GM21723 (cell line): Measurements from ENCODE around the gene HCRTR2.
"Not testable (repeated sequence)": the region's sequence is repeated elsewhere in the genome, so short reads cannot be mapped to it uniquely, and the experiment has no call there.

Experiments
- ATAC-seq: cut with Tn5 transposase; IDR thresholded peaks from one replicate; pipeline ENCODE4 v1.9.1; 2021; ENCODE audit warnings: mild to moderate bottlenecking, moderate library complexity; ENCODE audit not compliant: unreplicated experiment

Gene HCRTR2

DNA sequence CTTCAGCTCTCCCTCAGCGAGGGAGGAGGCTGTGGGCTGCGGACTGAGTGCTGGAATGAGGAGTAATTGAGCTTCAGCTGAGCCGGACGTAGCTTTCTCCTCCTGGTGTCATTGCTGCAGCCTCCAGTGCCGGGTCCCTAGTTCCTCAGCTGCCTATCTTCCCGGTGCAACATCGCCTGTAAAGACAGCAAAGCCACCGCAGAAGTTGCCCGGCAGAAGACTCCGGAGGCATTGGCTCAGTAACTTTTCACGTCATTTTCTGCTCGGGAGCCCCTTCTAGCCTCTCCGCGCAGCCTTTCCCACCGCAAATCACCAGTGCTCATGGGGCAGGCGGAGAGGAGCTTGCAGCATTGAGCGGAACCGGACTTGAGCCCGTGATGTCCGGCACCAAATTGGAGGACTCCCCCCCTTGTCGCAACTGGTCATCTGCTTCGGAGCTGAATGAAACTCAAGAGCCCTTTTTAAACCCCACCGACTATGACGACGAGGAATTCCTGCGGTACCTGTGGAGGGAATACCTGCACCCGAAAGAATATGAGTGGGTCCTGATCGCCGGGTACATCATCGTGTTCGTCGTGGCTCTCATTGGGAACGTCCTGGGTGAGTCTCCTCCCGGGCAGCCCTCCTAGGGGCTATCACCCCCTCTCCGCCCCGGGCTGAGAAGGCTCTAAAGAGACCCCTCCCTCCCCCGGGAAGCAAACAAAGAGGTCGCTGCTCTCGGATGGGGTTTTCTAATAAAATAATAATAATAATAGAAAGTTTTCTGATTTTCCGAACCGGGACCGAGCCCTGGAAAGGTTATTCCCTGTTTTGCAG is at the start of gene HCRTR2:
Gene HCRTR2 (plus strand): TSS at position 305 of the 816 bp plus-strand sequence. CDS start 73 bp downstream, at position 378.
- ATAC-seq = no peak

DNA sequence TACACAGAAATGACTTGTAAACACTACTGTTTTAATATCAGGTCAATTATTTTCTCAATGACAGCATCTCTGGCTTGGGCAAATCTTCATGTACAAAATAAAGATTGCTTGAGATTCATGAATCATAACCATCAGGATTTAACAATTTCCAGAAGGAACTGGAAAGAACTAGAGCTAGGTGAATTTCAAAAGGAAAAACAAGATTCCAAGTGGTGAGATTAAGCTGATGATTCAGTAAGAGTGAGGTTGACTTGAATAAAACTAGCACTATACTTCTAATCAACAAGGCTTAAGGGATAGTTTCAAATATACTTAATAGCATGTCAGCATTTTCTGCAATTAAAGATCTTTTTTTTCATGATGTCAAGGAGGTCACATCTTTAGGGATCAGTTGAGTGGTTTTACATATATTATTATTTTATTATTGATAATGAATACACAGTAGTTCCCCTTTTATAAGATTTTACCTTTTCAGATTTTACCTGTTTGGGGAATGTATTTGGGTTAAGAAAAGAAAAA is 43.5 kb upstream of the HCRTR2 start:
- ATAC-seq = no peak

DNA sequence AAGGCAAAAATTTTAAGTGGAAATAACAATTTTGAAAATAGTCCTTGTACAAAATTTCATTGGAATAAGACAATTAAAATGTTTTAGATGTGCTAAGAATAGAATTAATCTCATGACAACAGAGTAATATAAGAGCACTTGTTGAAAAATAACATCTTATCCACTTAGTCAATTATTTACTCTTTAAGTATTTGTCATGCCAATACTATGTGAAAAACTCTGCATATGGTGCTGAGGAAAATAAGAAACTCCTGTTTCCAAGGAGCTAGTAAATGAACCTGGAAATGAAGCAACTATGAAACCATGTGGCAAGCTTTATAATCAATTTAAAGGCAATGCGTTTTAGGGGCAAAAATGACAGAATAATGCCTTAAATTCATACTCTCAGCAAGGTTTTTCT is 42.7 kb upstream of the HCRTR2 start:
- ATAC-seq = no peak

DNA sequence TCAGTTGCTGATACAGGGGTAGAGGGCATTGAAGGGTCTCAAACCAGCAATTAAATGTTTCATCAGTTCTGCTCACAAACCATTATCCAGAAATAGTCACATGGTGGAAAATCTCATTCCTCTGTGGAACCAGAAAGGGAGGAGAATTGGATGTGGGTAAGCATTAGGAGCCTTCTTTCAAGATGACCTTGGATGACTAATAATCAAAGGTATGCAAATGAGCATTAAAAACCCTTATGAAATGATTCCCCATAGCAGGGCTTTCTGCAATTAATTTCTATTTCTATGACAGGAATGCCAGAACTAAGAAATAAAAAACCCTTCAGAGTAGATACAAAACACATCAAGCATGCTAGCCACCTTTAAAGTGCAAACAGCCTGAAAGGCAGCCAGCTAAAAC is 37.4 kb upstream of the HCRTR2 start:
- no peak for ATAC-seq

DNA sequence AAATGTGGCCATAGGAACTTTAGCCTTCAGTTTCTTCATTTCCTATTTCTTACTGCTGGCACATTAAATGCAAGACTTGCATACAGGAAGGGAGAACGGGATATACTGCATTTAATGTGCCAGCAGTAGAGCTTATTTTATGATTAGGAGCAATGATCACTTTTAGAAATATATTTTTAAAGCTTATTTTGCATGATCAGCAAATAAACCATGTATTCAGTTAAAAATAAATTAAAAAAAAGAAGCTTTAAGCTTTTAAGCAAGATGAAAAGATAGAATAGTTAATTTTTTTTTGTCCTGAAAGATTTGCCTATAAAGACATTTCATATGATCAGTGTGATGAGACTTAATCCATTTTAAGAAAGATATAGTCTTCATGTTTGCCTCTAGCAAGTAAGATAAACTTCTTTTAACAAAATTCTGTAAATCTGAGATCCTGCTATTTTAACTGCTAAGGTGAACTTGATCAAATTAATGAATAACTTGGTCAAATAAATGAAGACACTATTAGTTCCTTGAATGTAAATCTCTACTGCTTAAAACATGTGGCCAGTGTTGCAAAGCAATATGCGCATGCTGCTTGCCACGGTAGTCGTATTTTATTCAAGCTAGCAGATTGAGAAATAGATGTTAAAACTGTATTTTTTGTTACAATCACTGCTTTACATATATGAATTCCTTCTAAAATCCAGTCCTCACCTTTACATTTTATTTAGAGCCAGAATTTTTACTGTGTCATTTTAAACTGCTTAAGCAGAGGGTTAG is 36.2 kb upstream of the HCRTR2 start:
- ATAC-seq = no peak

DNA sequence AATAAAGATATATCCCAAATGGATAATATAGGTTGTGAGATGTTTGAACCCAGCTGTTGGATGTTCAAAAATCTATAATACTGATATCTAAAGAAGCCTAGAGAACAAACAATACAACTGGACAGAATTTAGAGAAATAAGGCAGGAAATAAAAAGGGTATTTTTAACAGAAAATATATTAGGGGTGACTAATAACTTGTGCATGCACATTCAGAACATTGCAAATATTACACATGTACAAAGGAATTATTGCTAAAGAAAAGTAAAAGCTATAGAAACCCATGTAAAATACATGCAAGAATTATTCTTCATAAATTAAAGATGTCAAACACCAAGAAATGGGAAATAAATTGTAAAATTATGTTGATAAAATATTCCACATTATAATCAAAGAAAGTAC is 32.7 kb upstream of the HCRTR2 start:
- no peak for ATAC-seq

DNA sequence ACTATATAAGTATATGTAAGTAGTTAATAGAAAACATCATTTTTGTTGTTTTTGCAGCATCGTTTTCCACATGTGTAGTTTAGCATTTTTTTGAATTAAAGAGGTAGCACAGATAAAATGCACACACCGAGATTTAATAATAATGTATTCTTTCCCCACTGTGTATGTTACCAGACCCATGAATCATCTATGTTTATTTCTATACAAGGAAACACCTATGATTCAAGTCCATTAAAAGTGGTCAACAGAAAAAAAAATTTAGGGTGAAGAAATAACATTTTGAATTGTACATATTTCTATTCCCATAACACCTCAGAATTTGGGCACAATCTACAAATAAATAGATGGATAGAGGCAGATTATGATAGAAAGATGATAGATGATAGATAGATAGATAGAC is 31.7 kb upstream of the HCRTR2 start:
- ATAC-seq = no peak

DNA sequence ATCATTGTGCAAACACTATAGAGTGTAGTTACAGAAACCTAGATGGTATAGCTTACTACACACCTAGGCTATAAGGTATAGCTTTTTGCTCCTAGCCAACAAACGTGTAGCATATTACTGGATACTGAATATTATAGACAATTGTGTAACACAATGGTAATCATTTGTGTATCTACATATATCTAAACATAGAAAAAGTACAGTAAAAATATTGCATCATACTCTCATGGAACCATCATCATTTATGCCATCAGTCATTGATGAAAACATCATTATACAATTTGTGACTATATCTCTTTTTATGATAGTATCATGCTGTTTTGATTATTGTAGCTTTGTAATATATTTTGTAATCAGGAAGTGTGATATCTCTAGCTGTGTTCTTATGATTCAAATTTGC is 21.0 kb upstream of the HCRTR2 start:
- no peak for ATAC-seq

DNA sequence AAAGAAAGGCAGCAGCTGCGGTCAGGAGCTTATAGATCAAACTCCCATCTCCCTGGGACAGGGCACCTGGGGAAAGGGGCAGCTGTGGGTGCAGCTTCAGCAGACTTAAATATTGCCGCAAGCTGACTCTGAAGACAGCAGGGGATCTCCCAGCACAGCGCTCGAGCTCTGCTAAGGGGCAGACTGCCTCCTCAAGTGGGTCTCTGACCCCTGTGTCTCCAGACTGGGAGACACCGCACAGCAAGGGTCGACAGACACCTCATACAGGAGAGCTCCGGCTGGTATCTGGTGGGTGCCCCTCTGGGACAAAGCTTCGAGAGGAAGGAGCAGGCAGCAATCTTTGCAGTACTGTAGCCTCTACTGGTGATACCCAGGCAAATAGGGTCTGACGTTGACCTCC is 15.5 kb upstream of the HCRTR2 start:
- ATAC-seq = not testable (repeated sequence)

DNA sequence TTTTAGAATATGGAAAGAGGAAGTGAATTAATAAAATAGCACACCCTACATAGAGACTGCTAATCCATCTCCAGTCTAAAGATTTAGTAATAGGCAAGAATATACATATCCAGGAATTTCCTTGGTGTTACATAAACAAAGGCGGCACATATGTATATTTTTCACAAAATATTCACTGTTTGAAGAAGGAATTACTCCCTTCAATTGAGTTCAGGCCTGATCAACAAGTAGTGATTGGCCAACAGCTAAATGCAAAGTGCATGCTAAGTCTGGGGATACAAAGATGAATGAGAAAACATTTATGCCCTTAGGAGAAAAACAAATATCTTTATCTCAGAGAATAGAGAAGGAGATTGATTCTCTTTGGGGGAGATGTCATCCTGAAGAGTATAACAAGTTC is 6.5 kb upstream of the HCRTR2 start:
- no peak for ATAC-seq

DNA sequence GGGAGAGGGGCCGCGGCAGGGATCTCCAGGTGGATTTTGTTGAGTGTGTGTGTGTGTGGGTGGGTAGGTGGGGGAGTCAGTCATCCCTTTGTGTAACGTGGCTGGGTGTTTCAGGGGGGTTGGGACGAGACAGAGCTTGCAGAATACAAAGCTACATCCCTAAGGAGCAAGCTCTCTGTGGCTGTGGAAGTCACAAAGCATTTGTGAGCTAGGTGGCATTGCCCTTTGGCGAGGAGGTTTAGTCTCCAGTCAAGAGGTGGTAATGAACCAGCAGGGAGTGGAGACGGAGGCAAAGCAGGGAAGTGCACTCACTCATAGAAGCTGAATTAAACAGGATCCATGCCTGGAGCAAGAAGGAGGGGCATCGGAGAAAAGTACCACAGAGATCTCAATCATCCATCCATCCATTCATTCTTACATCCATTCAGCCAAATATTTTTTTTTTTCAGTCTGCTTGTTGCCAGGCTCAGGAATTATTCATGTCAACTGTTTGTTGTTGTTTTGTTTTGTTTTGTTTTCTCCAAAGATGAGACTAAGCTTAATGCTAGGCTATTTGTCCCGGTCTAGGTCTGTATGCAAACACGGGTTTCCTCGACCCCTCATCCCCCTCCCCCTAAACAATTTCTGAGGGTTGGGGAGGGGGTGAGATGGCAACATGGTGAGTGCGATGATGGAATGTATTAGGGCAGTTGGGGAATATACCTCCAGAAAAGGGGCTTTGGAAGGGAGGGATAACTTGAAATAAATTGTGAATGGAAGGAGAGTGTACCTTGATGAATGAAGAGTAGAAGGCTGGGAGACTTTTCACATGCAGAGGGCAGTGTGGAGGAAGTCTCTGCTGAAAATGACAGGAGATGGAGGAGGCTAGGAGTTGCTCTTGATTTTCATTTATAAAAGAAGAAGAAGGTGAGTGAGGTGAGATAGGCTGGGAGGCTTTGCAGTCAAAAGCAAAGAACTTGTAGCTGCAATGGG is 1.0 kb downstream of the HCRTR2 start:
- ATAC-seq = no peak

DNA sequence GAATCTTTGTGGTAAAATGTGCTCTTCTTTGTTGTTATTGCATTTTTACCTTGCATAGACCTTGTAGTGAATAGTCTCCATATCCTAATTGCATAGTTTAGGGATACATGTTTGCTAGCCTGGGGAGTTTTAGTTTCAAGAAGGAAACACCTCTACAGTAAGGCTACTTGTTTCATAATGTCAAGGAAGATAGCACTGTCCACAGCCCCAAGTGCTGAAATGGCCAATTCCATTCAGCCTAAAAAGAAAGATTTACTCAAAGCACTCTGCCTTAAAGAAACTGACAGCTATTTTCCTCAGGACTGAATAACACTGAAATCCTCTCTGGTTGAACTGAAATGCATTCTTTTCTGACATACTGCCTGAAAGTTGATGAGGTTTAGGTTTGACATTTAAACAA is 2.6 kb downstream of the HCRTR2 start:
- no peak for ATAC-seq

DNA sequence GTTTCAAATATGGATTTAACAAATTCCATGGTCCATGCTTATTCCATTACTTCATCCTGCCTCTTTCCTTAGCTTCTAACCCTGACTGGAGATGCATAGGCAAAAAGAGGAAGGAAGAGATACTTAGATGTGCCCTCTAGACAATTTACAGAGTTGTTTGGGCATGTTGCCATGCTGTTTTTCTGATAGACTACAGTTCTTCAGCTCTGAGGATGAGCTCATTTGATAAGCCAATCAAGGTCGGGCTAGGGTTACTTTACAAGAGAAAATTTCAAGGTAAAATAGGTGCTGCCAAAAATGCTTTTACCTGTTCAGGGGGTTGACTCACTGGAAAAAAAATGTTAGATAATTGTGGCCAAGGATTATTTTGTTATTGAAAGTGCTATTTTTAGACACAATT is 5.9 kb downstream of the HCRTR2 start:
- no peak for ATAC-seq

DNA sequence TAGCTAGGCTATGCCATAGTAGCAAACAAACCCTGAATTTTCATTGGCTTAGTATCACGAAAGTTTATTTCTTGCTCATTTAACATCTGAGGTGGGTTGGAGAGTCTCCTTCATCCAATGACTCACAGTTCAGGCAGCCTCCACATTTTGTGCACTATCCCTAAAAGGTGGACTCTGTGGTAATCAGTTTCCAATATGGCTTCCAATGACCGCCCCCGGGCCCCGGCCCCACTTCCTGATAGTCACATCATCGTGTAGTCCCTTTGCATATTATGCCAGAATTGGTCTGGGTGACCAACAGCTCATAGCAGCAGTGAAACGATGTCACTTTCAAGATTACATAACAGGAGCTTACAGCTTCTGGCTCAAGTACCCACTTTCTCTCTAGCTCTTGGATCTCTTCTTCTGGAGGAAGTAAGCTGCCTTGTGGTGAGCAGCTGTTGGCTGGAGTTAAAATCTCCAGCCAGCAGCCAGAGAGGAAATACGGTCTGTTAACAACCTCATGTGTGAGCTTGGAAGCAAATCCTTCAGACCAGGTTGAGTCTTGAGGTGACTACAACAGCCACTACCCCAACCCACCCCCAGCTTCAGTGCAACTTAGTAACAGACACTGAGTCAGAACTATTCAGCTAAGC is 7.8 kb downstream of the HCRTR2 start:
- ATAC-seq = no peak

DNA sequence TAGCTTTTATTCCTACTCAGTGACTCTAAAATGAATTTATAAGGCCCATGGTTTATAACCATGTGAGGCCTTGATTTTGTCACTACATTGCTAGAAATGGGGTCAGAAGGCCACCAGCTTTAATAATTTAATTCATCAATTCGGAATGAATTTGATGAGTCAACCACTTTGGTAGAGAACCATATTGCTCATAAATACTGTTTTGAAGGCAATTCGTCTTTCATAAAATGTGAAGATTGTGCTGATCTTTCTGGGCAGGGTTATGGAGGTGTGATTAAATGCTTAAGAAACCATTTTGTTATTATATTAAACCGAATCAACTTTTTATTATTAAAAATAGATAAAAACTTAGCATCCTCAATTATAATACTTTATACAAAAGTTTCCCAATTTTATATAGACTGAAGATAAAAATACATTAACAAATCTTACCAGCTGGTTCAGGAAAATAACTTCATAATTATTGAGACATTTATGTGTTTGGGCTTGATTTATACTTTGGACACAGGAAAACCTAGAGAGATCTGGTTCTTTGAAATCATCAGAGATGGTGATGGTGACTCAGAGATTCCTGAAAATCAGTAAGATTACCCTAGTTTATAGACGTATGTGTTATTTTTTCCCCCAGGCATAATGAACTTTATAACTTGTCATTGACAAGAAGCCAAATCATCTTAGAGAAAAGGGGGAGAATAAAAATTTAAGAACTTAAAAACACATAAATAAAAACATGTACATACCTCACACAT is 10.6 kb downstream of the HCRTR2 start:
- no peak for ATAC-seq

DNA sequence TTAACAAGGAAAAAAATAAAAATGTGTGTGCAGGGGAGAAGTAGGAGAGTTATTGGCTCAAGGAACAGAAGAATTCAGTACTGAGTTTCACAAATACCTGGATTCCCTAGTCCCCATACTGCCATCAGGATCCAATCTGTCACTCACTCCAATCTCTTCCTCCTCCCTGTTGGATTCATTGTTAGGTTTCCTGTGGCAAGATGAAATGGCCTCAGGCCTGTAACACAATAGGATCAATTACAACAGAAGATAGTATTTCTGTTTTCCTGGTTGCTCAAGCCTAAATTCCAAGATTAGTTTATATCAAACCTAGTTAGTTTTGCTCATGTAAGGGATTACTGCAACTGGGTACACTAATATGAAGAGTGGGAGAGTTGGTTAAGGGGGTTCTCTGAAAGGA is 24.4 kb downstream of the HCRTR2 start:
- no peak for ATAC-seq

DNA sequence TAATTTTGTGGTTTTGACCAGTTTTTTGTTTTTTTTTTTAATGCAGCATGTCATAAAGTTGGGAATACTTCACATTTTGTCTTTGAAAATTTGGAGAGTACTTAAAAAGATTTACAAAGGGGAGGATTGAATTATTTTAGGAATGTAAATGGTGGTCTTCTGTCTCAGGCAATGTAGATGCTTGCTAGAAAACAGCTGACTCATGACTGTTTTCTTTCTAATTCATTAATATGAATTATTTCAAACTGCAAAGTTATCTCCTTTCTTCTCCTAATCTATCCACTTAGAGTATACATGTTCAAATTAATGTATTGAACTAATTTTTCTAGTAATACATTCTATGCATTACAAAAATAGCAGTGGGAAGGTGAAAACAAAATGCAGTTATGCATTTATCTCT is 24.9 kb downstream of the HCRTR2 start:
- no peak for ATAC-seq

DNA sequence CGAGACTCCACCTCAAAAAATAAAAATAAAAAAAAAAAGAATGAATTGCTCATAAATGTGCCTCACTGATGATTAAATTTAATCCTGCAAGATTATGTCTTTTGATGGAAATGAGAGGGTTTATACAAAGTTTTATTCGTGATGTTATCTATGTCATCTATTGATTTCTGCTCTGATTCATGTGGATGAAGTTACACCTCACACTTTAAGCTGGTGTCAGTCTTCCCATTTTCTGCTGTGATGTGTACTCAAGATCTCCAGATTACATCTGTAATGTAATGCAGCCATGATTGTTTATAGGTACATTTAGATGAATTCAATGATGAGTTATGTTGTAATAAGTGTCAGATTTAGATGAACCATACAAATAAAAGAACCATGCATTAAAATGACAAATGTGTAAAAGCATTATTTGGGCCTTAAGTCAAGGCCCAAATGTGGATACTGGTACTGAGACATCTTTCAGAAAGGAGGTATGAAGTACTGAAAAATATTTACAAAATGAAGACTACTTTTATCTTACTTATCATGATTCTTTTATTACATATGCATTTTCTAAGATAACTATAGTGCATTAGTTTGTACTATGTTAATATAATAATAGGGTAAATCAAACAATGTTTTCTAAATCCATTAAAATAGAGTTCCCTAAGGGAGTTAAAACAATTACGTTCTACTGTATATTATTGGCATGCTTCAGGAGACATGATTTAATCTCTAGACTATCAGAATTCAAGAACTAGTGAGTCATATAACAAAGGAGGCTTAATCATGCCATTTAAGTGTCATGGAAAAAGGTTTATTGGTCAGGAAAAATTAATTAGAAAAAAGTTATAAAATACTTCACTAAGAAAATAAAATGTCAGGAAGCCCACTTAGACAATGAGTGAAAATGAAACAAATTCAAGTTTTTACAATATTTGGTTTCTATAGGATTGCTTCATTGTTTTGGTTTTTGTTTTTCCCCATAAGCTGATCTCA is 34.5 kb downstream of the HCRTR2 start:
- ATAC-seq = no peak

DNA sequence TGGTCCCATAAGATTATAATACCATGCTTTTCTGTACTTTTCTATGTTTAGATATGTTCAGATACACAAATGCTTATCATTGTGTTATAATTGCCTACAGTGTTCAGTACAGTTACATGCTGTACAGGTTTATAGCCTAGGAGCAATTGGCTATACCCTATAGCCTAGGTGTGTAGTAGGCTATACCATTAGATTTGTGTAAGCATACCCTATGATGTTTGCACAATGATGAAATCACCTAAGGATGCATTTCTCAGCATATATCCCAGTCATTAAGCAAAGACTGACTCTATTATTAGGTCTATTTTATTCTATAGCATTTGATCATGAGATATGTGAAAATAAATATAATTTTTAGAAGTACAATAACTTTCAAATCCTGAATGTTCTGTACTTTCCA is 36.6 kb downstream of the HCRTR2 start:
- ATAC-seq = no peak
